Breast epithelium (tissue), 4 donors: ENCODE results near the gene SLC4A3. TPM values are rescaled to one million over a fixed set of nuclear protein-coding genes. Genes with fewer than 3 reads are reported as not detected.

Source experiments
- DNase-seq, 2 donors: peaks; one replicate each; pipeline ENCODE4 v3.0.0-alpha.2; 2019; ENCODE audit warnings: low spot score in 2 of 2
- H3K27ac ChIP-seq, 2 donors: fragments of 200-600 bp; sonication (generic) in 1 of 2; one replicate each; pipeline ENCODE4 v1.5.1; 2016 to 2019; ENCODE audit warnings: mild to moderate bottlenecking in 1 of 2
- H3K27me3 ChIP-seq, 2 donors: fragments of 200-600 bp; sonication (generic) in 1 of 2; one replicate each; pipeline versions ENCODE4 v1.5.1 to v1.6.0; 2017 to 2019; ENCODE audit warnings: control low read depth in 1 of 2, mild to moderate bottlenecking in 1 of 2
- H3K36me3 ChIP-seq: fragments of 200-600 bp; one replicate; pipeline ENCODE4 v1.5.1; 2019
- H3K4me1 ChIP-seq, 2 donors: fragments of 200-600 bp; sonication (generic); one replicate each; pipeline ENCODE4 v1.5.1; 2016 to 2019; ENCODE audit warnings: control low read depth in 1 of 2
- H3K4me3 ChIP-seq, 3 donors: fragments of 200-600 bp; sonication (generic); 1 replicate in 2 of 3; 2 replicates in 1 of 3; pipeline ENCODE4 v1.5.1; 2016 to 2019; ENCODE audit warnings: mild to moderate bottlenecking in 3 of 3, moderate library complexity in 2 of 3
- H3K9me3 ChIP-seq, 2 donors: fragments of 200-600 bp; sonication (generic) in 1 of 2; one replicate each; pipeline ENCODE4 v1.5.1; 2016 to 2019; ENCODE audit warnings: control low read depth in 1 of 2
- CTCF ChIP-seq, 3 donors: fragments of 450-650 bp; IDR thresholded peaks; one replicate each; pipeline ENCODE4 v1.5.1; 2016 to 2017; ENCODE audit warnings: antibody characterized with exemption in 3 of 3, mild to moderate bottlenecking in 3 of 3, moderate library complexity in 3 of 3
- POLR2A ChIP-seq: fragments of 450-650 bp; IDR thresholded peaks from one replicate; pipeline ENCODE4 v1.6.1; 2016; ENCODE audit warnings: antibody characterized with exemption, mild to moderate bottlenecking, moderate library complexity
- POLR2AphosphoS5 ChIP-seq, 3 donors: sonication (generic); formaldehyde crosslinking; IDR thresholded peaks; one replicate each; pipeline ENCODE4 v1.6.1; 2017; ENCODE audit warnings: antibody characterized with exemption in 3 of 3
- intact Hi-C: fragments of 100-400 bp; cut with DNase I; formaldehyde crosslinking; loops from one replicate; pipeline ENCODE4 v1.15.1; 2023; ENCODE audit warnings: low total_unique reads
- total RNA-seq, 3 donors: library from RNA; depleted of rRNA; stranded (reverse); fragments of >200 nt; gene quantifications; one replicate each; pipeline ENCODE4 v1.1.0, GENCODE V29; 2016

Gene SLC4A3
- total RNA-seq, 3 donors from 2014 or later: 2.1 to 4.7 (median 4.6) TPM

GRCh38 chr2:219609149-219609750 lies 18.2 kb upstream of the SLC4A3 start:
- TF ChIP-seq CTCF (IDR thresholded peaks at IDR 0.05) (no peak), POLR2A (no peak), POLR2AphosphoS5 (IDR thresholded peaks at IDR 0.05) (no peak)
- Histone ChIP-seq H3K4me3 (no peak overlapping the region), H3K9me3 (no peaks in the 10 kb centered on the region), H3K27me3 (no peaks in the 10 kb centered on the region), H3K36me3 (no peaks in the 10 kb centered on the region), H3K27ac (no peak overlapping the region), H3K4me1 (no peaks in the 10 kb centered on the region)
- intact Hi-C loops: no loop called here
- no peak for DNase-seq

GRCh38 chr2:219611306-219611705 lies 16.1 kb upstream of the SLC4A3 start:
- Histone ChIP-seq H3K4me1 (no peaks in the 10 kb centered on the region), H3K36me3 (no peaks in the 10 kb centered on the region), H3K4me3 (no peak overlapping the region), H3K27me3 (no peaks in the 10 kb centered on the region), H3K9me3 (no peaks in the 10 kb centered on the region), H3K27ac (no peak overlapping the region)
- TF ChIP-seq CTCF (IDR thresholded peaks at IDR 0.05): no peak
- TF ChIP-seq POLR2A: no peak
- no peak for TF ChIP-seq POLR2AphosphoS5 (IDR thresholded peaks at IDR 0.05)
- no peak for DNase-seq
- intact Hi-C loops: no loop called here

DNA sequence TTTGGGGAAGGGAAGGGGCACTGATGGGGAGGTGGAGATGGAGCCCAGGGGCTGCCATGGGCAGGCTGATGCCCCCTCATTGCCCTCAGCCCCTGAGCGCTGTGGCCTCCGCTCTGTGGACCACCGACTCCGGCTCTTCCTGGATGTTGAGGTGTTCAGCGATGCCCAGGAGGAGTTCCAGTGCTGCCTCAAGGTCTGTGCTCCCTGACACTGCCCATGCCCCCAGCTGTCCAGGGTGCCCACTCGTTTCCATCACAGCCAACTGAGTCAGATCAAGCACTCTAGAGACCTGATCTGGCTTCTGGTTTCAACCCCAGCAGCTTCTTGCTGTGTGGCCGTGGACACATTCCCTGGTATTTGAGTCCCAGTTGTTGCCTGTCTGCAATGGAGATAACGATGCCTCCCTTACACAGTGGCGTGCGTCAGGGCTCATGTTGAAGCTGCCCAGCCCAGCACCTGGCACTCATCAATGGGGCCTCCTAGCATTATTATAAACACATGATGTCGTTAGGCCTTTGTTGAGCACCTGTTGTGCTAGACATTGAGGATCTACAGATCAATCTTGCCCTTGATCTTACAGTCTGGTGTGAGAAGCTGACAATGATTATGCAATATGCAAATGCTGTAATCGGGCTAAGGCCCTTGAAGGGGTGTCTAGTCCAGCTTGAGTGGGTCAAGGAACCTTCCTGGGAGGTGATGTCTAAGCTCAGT lies 15.4 kb upstream of the SLC4A3 start:
- H3K4me3 ChIP-seq: no peak overlapping the region
- H3K9me3 ChIP-seq: no peaks in the 10 kb centered on the region
- no peaks in the 10 kb centered on the region for H3K36me3 ChIP-seq
- no peak for TF ChIP-seq CTCF (IDR thresholded peaks at IDR 0.05)
- no peak for TF ChIP-seq POLR2A
- TF ChIP-seq POLR2AphosphoS5 (IDR thresholded peaks at IDR 0.05): no peak
- H3K27ac ChIP-seq: no peak overlapping the region
- DNase-seq: no peak
- no peaks in the 10 kb centered on the region for H3K27me3 ChIP-seq
- intact Hi-C loops: no loop called here
- no peaks in the 10 kb centered on the region for H3K4me1 ChIP-seq

GRCh38 chr2:219612577-219613286 lies 14.7 kb upstream of the SLC4A3 start:
- H3K27ac ChIP-seq: no peak overlapping the region
- H3K4me1 ChIP-seq: no peaks in the 10 kb centered on the region
- no peak overlapping the region for H3K4me3 ChIP-seq
- DNase-seq: peak in 1 of 2 donors; percentile 58
- no peaks in the 10 kb centered on the region for H3K27me3 ChIP-seq
- no peaks in the 10 kb centered on the region for H3K36me3 ChIP-seq
- H3K9me3 ChIP-seq: no peaks in the 10 kb centered on the region
- intact Hi-C loops: no loop called here
- TF ChIP-seq POLR2A: no peak
- TF ChIP-seq CTCF (IDR thresholded peaks at IDR 0.05): no peak
- TF ChIP-seq POLR2AphosphoS5 (IDR thresholded peaks at IDR 0.05): no peak
